GM12891 (cell line): ENCODE results near the gene TNFRSF25.

Experiments
- DNase-seq: peaks from one replicate; pipeline ENCODE4 v3.0.0; 2011; ENCODE audit warnings: low spot score; ENCODE audit not compliant: insufficient read length
- FAIRE-seq: peaks from 2 replicates; lab custom pipeline; 2011; peaks lifted over from hg19 to GRCh38; lab: Jason Lieb, UNC
- PAX5 ChIP-seq: IDR thresholded peaks from 2 replicates; pipeline ENCODE4 v1.6.1; 2011; ENCODE audit warnings: low read length, moderate library complexity, mild to moderate bottlenecking; ENCODE audit not compliant: insufficient read depth, severe bottlenecking
- POLR2A ChIP-seq: IDR thresholded peaks from 2 replicates; pipeline ENCODE4 v1.6.1; 2011; ENCODE audit warnings: low read depth, low read length, control low read depth
- POLR2AphosphoS5 ChIP-seq: IDR thresholded peaks from 2 replicates; pipeline ENCODE4 v1.6.1; 2011; ENCODE audit warnings: low read depth, low read length, control low read depth
- POU2F2 ChIP-seq: IDR thresholded peaks from 2 replicates; pipeline ENCODE4 v1.6.1; 2011; ENCODE audit warnings: low read depth, mild to moderate bottlenecking, control low read depth, low read length, moderate library complexity
- SPI1 ChIP-seq: IDR thresholded peaks from 2 replicates; pipeline ENCODE4 v1.6.1; 2011; ENCODE audit warnings: low read depth, low read length, control low read depth
- TAF1 ChIP-seq: IDR thresholded peaks from 2 replicates; pipeline ENCODE4 v1.6.1; 2011; ENCODE audit warnings: low read depth, low read length, control low read depth

Gene TNFRSF25

DNA sequence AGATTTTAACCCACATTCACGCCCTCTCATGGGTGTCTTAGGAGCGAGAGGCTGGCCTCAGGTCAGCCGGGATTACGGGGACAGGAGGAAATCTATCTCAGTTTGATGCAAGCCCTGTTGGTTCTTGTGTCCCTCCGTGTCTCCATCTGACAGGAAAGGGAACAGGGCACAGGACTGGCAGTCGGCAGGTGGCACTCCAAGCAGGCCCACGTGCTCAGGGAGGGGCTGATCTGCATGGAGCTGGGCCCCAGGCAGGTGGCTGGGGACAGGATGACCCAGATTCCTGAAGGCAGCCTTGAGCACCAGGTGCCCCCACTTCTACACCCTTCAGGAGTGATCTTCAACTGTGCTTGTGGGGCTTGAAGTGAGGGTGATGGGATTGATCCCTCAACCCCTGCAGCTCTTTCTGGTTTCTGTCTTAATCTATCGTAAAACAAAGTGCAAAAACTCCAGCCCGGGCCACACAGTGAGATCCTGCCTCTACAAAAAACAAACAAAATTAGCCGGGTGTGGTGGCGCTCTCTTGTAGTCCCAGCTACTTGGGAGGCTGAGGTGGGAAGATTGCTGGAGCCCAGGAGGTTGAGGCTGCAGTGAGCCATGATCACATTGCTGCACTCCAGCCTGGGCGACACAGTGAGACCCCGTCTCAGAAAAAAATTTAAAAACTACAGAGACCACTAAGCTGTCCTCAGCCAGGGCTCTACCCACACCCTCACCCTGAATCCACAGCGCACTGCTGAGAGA is 17.2 kb upstream of the TNFRSF25 start:
- no peak for DNase-seq
- no peak for FAIRE-seq
- TF ChIP-seq SPI1 (no peak), POLR2A (no peak), PAX5 (no peak), TAF1 (no peak)

DNA sequence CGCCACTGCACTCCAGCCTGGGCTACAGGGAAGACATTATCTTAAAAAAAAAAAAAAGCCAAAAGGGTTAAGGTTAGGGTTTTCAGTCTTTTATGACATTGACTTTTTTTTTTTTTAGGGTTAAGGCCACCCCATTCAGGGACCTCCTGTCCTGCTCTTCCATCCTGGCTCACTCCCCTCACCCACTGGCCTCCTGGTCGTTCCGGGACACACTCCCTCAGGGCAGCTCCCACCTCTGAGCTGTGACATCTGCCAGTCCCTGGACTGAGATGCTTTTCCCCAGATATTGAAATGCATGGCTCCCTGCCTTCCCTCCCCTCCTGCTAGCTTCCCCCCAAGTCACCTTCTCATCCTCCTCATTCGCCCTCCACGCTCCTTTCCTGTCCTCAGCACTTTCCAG is 15.8 kb upstream of the TNFRSF25 start:
- DNase-seq, result no peak
- no peak for FAIRE-seq
- TF ChIP-seq POLR2A, result no peak
- TF ChIP-seq POLR2AphosphoS5, result no peak
- no peak for TF ChIP-seq TAF1
- TF ChIP-seq SPI1, result no peak
- TF ChIP-seq POU2F2, result no peak
- TF ChIP-seq PAX5, result no peak

DNA sequence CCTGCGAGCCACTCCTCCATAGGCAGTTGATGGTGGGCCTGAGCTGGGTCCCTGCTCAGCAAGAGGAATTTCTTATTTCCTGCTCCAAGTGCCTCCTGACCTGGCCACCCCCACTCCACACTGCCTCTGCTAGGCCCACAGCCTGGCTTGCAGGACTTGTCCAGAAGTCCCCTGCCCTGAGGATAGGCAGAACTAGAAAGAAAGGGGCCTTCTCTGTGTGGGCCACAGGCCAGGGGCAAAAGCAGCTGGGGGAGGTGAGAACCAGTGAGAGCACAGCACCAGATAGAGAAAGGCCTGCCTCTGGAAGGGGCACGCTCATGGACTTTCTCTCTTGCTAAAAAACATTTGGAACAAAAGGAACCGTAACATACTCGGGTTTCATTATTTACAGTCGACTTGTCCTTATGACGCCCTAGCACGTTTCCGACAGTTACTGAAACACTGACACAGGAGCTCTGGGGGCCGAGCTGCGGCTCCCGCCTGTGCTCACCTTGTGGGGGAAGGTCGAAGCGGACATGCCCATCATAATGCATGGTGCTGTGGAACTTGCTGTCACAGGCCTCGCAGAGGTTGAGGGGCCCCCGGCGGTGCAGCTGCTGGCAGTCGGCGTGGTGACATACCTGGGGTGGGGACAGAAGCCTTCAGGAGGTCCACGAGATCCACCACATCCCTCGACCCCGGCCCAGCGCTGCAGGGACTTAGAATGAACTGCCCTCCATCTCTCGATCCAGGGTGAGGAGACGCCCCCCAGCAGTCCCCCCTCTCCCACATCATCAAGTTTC is 11.3 kb upstream of the TNFRSF25 start:
- no peak for TF ChIP-seq PAX5
- TF ChIP-seq POLR2A, result no peak
- no peak for TF ChIP-seq SPI1
- TF ChIP-seq TAF1, result no peak
- no peak for TF ChIP-seq POU2F2
- no peak for TF ChIP-seq POLR2AphosphoS5
- no peak for FAIRE-seq
- no peak for DNase-seq

DNA sequence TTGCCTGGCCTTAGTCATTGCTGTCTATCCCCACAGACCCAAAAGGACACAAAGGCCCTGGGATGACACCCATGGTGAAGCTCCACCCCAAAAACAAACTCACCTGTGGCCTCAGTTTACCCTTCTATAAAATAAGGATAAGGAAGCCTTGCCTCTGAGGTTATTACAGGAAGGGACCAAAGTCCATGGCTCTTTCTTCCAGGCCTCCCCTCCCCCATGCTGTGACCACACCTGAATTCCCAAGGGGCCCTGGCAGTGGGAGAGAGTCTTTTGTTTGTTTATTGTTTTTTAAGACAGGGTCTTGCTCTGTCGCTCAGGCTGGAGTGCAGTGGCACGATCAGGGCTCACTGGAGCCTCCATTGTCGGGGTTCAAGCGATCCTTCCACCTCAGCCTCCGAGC is 10.5 kb upstream of the TNFRSF25 start:
- TF ChIP-seq POLR2AphosphoS5 (no peak), TAF1 (no peak), SPI1 (no peak), POLR2A (no peak), POU2F2 (no peak), PAX5 (no peak)
- DNase-seq (no peak), FAIRE-seq (no peak)

DNA sequence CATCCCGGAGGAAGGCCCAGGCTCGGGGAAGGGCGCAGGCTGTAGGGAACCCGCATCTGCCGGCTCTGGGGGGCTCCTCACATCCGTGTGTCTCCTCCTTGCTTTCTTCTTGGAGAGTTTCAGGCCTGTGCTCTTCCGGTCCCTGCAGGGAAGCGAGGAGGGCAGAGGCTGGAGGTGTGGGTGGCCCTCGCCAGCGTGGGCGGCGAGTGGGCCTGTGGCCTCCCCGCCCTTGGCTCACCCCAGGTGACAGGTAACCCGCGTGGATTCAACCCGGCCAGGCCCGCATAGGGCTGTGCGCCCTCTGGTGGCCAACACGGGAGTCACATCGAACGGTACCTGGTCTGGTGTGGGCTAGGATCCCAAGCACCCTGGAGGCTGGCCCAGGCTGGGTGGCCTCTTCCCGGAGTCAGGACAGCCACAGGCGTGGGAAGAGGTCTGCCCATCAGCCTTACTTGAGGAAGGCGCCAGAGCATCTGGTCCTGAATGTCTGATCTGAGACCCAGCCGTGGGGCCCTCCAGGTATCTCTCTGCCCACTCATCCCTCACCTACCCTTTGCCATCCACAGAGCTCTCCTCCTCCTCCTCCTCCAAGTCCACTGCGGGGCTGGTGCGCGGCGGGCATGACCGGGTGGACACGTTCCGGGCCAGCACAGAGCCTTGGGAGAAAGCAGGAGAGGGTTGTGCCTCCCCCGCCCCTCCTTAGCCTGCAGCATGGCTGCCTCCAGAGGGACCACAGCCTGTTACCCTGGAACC is 9.6 kb upstream of the TNFRSF25 start:
- no peak for TF ChIP-seq SPI1
- no peak for TF ChIP-seq PAX5
- TF ChIP-seq POLR2AphosphoS5, result no peak
- TF ChIP-seq POLR2A, result no peak
- TF ChIP-seq TAF1, result no peak
- no peak for TF ChIP-seq POU2F2
- FAIRE-seq (peak; percentile 96), DNase-seq (peak; percentile 95)

DNA sequence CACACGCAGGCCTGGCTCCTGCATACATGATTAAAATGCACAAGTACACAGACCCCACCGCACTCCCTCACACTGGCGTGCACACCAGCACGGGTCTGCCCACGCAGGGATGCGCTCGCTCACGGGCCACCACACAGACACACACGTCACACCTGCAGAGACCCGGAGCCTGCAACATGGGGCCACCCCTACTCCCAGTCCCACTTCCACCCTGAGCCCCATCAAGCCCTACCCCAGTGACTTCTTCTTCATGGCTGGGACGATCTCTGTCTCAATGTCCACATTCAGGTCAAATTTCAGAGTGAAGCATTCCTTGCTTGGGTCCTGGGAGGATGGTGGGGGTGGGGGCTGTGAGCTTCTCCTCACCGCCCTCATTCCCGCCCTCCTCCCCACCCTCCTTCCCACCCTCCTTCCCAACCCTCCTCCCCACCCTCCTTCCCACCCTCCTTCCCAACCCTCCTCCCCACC is 8.9 kb upstream of the TNFRSF25 start:
- no peak for TF ChIP-seq POLR2A
- no peak for TF ChIP-seq SPI1
- TF ChIP-seq TAF1, result no peak
- TF ChIP-seq POU2F2, result no peak
- no peak for DNase-seq
- FAIRE-seq, result no peak

DNA sequence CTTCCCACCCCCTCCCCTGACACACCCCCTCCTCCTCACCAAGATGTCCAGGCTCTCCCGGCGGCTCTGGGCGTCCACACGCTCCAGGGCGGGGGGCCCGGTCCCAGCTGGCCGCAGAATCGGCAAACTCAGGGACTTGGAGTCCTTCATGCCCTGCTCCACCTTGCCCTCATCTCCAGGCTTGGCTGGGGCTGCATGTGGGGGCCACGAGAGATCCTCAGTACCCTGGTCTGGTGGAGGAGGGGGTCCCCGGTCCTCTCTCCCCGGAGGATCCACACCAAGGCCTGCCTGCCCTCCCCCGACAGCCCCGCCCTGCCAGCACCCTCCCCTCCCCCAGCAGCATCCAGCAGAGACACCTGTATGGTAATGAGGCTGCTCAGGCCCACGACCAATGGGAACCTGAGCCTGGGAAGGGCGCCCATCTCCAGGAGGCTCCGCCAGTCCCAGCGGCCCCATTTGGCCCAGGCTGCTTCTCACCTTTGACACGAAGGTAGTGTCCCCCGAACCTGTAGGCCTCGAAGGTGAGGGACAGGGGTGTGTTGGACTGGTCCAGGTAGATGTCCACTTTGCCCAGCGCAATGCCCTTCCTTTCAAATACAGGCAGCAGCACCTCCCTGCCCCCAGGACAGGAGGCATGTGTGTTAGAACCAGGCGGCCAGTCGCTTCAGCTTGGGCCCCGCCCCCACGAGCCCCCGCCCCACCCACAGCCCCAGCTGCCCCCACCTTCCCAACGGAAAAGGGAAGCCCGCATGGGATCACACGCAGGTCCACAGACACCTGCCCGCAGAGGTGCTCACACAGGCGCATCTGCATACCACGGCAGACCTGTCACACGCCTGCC is 8.2 kb upstream of the TNFRSF25 start:
- FAIRE-seq (no peak), DNase-seq (no peak)
- no peak for TF ChIP-seq TAF1
- no peak for TF ChIP-seq POU2F2
- TF ChIP-seq POLR2AphosphoS5, result no peak
- no peak for TF ChIP-seq POLR2A
- TF ChIP-seq PAX5, result no peak
- no peak for TF ChIP-seq SPI1

DNA sequence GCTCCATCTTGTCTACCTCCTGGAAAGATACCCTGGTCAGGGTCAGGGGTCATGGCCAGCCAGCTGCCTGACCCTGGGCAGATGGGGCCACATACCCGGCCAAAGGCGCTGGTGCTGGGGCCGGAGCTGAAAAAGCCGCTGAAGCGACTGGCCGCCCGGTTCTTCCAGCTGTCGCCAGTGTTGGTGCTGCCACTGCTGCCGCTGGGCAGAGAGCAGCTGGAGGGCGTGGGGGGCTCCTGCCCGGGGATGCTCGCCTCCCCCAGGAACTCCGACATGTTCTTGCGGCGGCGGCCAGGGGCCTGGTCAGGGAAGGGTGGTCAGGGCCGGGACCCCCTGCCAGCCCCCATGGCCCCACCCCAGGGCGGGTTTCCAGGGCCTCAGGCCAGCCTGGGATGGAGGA is 7.2 kb upstream of the TNFRSF25 start:
- TF ChIP-seq PAX5 (no peak), TAF1 (no peak), POLR2AphosphoS5 (no peak), SPI1 (no peak), POU2F2 (no peak), POLR2A (no peak)
- FAIRE-seq (no peak), DNase-seq (no peak)

DNA sequence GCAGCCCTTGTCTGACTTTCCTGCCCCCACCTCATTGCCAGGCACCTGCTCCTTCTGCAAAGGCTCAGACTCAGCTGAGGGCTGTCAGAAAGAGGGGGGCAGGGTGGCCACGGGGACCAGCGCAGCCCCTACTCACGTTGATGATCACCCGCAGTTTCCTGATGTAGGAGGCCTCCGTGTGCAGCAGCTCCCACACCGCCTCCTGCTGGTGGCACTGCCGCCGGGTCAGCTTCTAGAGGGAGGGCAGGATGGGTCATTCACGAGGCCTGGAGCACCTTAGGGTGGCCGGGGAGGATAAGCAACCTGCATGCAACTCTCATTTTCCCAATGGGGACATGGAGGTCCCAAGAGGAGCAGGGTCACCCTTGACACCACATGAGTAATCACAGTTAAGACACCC is 6.4 kb upstream of the TNFRSF25 start:
- no peak for FAIRE-seq
- TF ChIP-seq POLR2AphosphoS5 (no peak), TAF1 (no peak), PAX5 (no peak), POU2F2 (no peak), POLR2A (no peak), SPI1 (no peak)
- DNase-seq, result no peak
